Measurements from ENCODE around the gene SCRN2. TPM values are rescaled to one million over a fixed set of nuclear protein-coding genes. Genes with fewer than 3 reads are reported as not detected.

SCRN2 gene
- total and polyA plus RNA-seq, 8 donors: 26.4 to 47.7 (median 39.0) TPM

GRCh38 chr17:47830396-47831002 lies 10.6 kb downstream of the SCRN2 start:
- intact Hi-C loops (cut with DNase I): no loop called here
- ATAC-seq: no peak
- H3K36me3 ChIP-seq: peaks cover 0 to 37% of the 10 kb centered on the region in 2 donors

GRCh38 chr17:47829870-47830269 lies 11.2 kb downstream of the SCRN2 start:
- no peak for DNase-seq
- no peaks in the 10 kb centered on the region for H3K27me3 ChIP-seq
- H3K27ac ChIP-seq: peak overlapping the region in 1 of 2 donors; percentile 81
- TF ChIP-seq CTCF (IDR thresholded peaks at IDR 0.05): no peak
- H3K36me3 ChIP-seq: peaks cover 0 to 42% of the 10 kb centered on the region in 2 donors
- H3K9me3 ChIP-seq: no peaks in the 10 kb centered on the region
- no peak for ATAC-seq
- H3K4me1 ChIP-seq: peaks cover 13 to 35% of the 10 kb centered on the region in 2 donors
- no peak overlapping the region for H3K4me3 ChIP-seq
- intact Hi-C loops (cut with DNase I): no loop called here

More at GRCh38 chr17:47830396-47831002, 10.6 kb downstream of the SCRN2 start:
- H3K9me3 ChIP-seq: no peaks in the 10 kb centered on the region
- peak overlapping the region; percentile 61 to 89 for H3K4me3 ChIP-seq
- peak overlapping the region; percentile 28 to 81 for H3K27ac ChIP-seq
- TF ChIP-seq CTCF (IDR thresholded peaks at IDR 0.05): no peak
- H3K4me1 ChIP-seq: peaks cover 13 to 38% of the 10 kb centered on the region in 2 donors
- DNase-seq: no peak
- H3K27me3 ChIP-seq: no peaks in the 10 kb centered on the region

GRCh38 chr17:47823519-47823918 lies 17.6 kb downstream of the SCRN2 start:
- no peak for TF ChIP-seq CTCF (IDR thresholded peaks at IDR 0.05)
- ATAC-seq: no peak
- no peaks in the 10 kb centered on the region for H3K27me3 ChIP-seq
- H3K27ac ChIP-seq: no peak overlapping the region
- H3K4me1 ChIP-seq: peaks cover 18 to 29% of the 10 kb centered on the region in 2 donors
- DNase-seq: no peak
- no peak overlapping the region for H3K4me3 ChIP-seq
- intact Hi-C loops (cut with DNase I): no loop called here
- H3K9me3 ChIP-seq: no peaks in the 10 kb centered on the region
- peaks cover 0 to 68% of the 10 kb centered on the region in 2 donors for H3K36me3 ChIP-seq

GRCh38 chr17:47822785-47823184 lies 18.3 kb downstream of the SCRN2 start:
- H3K36me3 ChIP-seq: peaks cover 0 to 68% of the 10 kb centered on the region in 2 donors

More at GRCh38 chr17:47822785-47823184, 18.3 kb downstream of the SCRN2 start:
- Histone ChIP-seq H3K27ac (no peak overlapping the region), H3K4me3 (no peak overlapping the region), H3K27me3 (no peaks in the 10 kb centered on the region), H3K9me3 (no peaks in the 10 kb centered on the region), H3K4me1 (peaks cover 18 to 29% of the 10 kb centered on the region in 2 donors)
- DNase-seq (no peak), ATAC-seq (no peak)
- TF ChIP-seq CTCF (IDR thresholded peaks at IDR 0.05): no peak
- intact Hi-C loops (cut with DNase I): no loop called here
